ENCODE results near the gene FBXL7. TPM values are rescaled to one million over a fixed set of nuclear protein-coding genes. Genes with fewer than 3 reads are reported as not detected.

The FBXL7 gene
- total RNA-seq, 6 experiments from 2014 or later = 12.7 to 19.2 (median 16.8) TPM

DNA sequence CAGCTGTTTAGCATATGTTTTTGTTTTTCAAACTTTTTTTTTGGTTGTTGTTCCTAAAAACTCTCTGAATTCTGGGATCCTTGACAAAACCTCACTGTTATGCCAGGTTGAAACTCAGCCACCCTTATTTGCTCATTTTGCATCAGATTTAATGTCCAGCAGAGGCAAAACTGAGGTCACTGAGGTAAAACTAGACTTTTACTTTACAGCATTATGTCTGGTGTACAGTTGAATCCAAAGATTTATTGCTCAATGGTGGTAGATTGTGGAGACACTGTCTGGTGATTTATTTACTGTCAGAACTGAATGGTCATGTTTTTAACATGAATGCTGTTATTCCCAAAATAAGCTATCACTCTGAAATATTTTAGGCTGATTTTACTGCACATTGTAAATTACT is 87.9 kb downstream of the FBXL7 start:
- Mint-ChIP-seq H3K4me1 (ENCODE audit: low read depth) (peaks cover 29% of the 10 kb centered on the region), H3K9me3 (peaks cover 19% of the 10 kb centered on the region), H3K4me3 (no peak overlapping the region), H3K27me3 (ENCODE audit: insufficient read depth) (no peaks in the 10 kb centered on the region; the same call in none of the 2 replicates), H3K27ac (no peak overlapping the region), H3K36me3 (ENCODE audit: low read depth) (peaks cover 44% of the 10 kb centered on the region)
- no peak for DNase-seq
- TF ChIP-seq, protein P1, sequence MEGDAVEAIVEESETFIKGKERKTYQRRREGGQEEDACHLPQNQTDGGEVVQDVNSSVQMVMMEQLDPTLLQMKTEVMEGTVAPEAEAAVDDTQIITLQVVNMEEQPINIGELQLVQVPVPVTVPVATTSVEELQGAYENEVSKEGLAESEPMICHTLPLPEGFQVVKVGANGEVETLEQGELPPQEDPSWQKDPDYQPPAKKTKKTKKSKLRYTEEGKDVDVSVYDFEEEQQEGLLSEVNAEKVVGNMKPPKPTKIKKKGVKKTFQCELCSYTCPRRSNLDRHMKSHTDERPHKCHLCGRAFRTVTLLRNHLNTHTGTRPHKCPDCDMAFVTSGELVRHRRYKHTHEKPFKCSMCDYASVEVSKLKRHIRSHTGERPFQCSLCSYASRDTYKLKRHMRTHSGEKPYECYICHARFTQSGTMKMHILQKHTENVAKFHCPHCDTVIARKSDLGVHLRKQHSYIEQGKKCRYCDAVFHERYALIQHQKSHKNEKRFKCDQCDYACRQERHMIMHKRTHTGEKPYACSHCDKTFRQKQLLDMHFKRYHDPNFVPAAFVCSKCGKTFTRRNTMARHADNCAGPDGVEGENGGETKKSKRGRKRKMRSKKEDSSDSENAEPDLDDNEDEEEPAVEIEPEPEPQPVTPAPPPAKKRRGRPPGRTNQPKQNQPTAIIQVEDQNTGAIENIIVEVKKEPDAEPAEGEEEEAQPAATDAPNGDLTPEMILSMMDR (IDR thresholded peaks at IDR 0.05) = no peak

DNA sequence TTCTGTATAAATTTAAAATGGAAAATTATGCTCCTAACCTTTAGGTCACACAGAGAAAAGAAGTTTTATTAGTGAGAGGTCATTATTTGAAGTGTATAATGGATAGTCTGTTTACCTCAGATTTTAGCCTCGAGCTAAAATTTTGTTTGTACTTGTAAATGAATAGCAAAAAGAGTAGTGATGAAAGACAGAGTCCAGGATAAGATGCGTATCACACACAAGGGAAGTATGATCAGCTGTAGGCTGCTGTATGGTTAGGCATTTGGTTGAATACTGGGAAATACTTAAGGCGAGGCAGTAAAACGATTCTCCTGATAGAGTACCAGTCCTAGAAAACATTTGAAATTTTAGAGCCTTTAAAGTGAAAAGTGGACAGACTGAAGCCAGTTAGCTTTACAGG is 92.7 kb downstream of the FBXL7 start:
- H3K4me1 Mint-ChIP-seq (ENCODE audit: low read depth) = no peaks in the 10 kb centered on the region; the same call in 1 of the 2 replicates
- H3K9me3 Mint-ChIP-seq = no peaks in the 10 kb centered on the region
- no peak for DNase-seq
- H3K27ac Mint-ChIP-seq = no peak overlapping the region
- peaks cover 20% of the 10 kb centered on the region for H3K36me3 Mint-ChIP-seq (ENCODE audit: low read depth)
- no peak overlapping the region for H3K4me3 Mint-ChIP-seq
- TF ChIP-seq, protein P1 (IDR thresholded peaks at IDR 0.05) = no peak
- no peaks in the 10 kb centered on the region for H3K27me3 Mint-ChIP-seq (ENCODE audit: insufficient read depth)

DNA sequence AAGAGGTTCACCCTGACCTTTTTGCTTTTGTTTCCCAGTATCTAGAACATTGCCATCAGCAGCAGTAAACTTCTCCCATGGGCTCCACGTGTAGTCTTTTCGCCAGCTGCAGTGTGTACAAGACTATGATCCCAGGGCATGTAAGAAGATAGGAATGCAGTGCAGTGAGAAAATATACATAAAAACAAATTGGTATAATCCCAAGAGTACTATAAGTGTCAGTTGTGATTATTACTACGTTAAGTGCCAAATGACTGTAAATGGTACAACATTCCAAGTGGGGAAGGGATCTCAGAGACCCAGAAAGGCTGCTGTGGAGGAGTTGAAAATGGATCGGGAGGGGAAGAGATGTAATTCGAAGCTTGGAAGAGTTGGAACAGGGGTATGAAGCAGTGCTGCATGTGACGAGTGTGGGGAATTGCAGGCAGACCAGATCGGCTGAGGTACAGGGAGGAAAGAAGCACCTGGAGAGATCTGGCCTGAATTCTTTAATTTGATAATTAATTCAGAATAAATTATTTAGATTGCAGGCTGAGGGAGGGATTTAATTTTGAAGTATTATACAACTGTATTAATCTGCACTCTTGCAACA is 95.1 kb downstream of the FBXL7 start:
- H3K9me3 Mint-ChIP-seq = no peaks in the 10 kb centered on the region
- no peak overlapping the region for H3K4me3 Mint-ChIP-seq
- no peaks in the 10 kb centered on the region for H3K4me1 Mint-ChIP-seq (ENCODE audit: low read depth)
- peaks cover 6% of the 10 kb centered on the region; the same call in 1 of the 2 replicates for H3K36me3 Mint-ChIP-seq (ENCODE audit: low read depth)
- no peak for DNase-seq
- TF ChIP-seq, protein P1 (IDR thresholded peaks at IDR 0.05) = no peak
- H3K27me3 Mint-ChIP-seq (ENCODE audit: insufficient read depth) = peaks cover 2% of the 10 kb centered on the region; the same call in 1 of the 2 replicates
- H3K27ac Mint-ChIP-seq = no peak overlapping the region

DNA sequence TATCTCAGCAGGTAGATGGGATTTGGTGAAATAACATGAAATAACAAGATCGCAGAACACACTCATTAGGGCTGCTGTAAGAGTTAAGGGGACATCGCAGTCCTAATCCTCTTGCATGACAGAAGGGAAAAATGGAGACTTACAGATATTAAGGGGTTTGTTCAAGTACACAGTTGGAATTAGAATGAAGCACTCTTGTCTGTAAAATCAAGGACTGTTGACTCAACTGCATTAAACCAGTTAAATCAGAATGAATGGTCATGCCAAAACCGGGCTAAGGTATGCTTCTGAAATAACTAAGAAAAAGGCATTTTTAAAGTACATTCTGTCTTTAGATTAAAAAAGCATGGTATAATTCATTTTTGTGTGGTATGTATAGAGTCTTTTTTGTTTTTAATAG is 95.9 kb downstream of the FBXL7 start:
- Mint-ChIP-seq H3K27me3 (ENCODE audit: insufficient read depth) (peaks cover 2% of the 10 kb centered on the region; the same call in 1 of the 2 replicates), H3K36me3 (ENCODE audit: low read depth) (no peaks in the 10 kb centered on the region), H3K4me1 (ENCODE audit: low read depth) (no peaks in the 10 kb centered on the region), H3K27ac (no peak overlapping the region), H3K4me3 (no peak overlapping the region), H3K9me3 (no peaks in the 10 kb centered on the region)
- TF ChIP-seq, protein P1 (IDR thresholded peaks at IDR 0.05) = no peak
- no peak for DNase-seq

DNA sequence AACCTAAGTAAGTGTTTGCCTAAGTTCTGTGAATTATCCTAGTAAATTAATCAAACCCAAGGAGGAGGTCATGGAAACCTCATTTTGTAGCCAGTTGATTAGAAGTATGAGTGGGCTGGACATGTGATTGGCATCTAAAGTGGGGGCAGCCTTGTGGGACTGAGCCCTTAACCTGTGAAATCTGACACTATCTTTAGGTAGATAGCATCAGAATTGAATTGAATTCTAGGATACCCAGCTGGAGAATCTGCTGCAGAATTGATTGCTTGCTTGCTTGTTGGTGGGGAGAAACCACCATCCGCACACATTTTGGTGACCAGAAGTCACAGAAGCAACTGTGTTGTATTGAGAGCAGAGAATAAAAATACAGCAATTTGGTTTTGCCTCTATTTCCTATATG is 97.0 kb downstream of the FBXL7 start:
- no peaks in the 10 kb centered on the region for H3K4me1 Mint-ChIP-seq (ENCODE audit: low read depth)
- H3K27ac Mint-ChIP-seq = no peak overlapping the region
- DNase-seq = no peak
- no peak overlapping the region for H3K4me3 Mint-ChIP-seq
- no peaks in the 10 kb centered on the region for H3K36me3 Mint-ChIP-seq (ENCODE audit: low read depth)
- H3K27me3 Mint-ChIP-seq (ENCODE audit: insufficient read depth) = peaks cover 2% of the 10 kb centered on the region; the same call in 1 of the 2 replicates
- TF ChIP-seq, protein P1 (IDR thresholded peaks at IDR 0.05) = no peak
- H3K9me3 Mint-ChIP-seq = no peaks in the 10 kb centered on the region
